ENCODE data around the gene UBXN7.
A peak's percentile ranks its signal among the peaks of the same experiment; 100 is the strongest.
"Not testable (repeated sequence)": the region's sequence is repeated elsewhere in the genome, so short reads cannot be mapped to it uniquely, and the experiment has no call there.

UBXN7 gene

DNA sequence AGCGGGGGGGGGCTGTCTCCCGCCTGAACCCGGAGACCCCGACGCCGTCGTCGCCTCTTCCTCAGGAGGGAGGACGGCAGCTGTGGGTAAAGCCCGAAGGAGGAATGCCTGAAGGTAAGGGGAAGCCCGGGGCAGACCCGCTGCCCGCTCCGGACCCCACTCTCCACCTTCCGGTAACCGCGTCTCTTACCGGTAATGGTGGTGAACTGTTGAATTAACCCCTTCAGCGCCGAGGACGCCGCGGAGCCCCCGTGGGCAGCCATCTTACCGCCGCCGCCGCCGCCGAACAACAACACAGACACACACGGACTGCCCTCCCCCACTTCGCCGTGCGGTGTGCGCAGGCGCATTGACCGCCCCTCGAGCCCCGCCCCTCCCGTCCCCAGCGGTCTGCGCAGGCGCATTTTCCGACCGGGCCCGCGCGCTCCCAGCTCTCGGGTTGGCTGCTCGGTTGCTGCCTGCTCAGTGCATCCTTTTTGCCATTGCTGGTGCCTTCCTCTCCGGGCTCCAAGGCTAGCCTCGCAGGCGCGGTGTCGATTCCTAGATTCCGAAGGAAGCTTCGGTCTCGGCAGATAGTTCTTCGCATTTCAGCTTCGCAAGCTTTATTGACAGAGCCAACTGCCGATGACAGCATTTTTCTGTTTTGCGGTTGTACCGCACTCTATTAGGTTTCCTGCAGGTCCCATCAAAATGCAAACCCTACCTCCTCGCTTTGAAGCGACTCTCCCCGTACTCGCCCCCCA, at the start of gene UBXN7:
Gene UBXN7 (minus strand): TSS at position 291 of the 743 bp plus-strand sequence. CDS start 28 bp downstream, at position 263.
- Histone ChIP-seq H3K4me1 (ENCODE audit: insufficient read depth, low read length) (peaks cover 6% of the 10 kb centered on the region), H3K9ac (ENCODE audit: low read length) (peak within 1 kb of the TSS; percentile 96), H3K4me3 (ENCODE audit: low read depth in 1 of 2, low read length in 2 of 2) (peak within 1 kb of the TSS; percentile 79 to 96), H3K27me3 (ENCODE audit: control insufficient read depth in 1 of 2, insufficient read depth in 2 of 2, low read length in 2 of 2) (no peaks in the 10 kb centered on the region), H3K9me3 (ENCODE audit: low read length) (no peaks in the 10 kb centered on the region), H3K36me3 (ENCODE audit: insufficient read depth, low read length) (peaks cover 5% of the 10 kb centered on the region), H3K27ac (ENCODE audit: low read depth, low read length) (peak within 1 kb of the TSS; percentile 77)

DNA sequence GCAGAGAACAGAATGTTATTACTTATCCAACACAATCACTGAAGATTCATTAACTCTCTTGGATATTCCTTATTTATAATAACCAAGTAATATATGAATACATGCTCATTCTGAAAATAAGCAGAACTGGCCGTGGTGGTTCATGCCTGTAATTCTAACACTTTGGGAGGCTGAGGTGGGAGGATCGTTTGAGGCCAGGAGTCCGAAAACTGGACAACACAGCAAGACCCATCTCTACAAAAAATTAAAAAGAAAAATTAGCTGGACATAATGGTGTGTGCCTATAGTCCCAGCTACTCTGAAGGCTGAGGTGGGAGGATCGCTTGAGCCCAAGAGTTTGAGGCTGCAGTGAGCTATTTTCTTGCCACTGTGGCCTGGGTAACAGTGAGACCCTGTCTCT, 45.5 kb upstream of the UBXN7 start:
- H3K9me3 ChIP-seq (ENCODE audit: low read length): no peaks in the 10 kb centered on the region
- H3K27ac ChIP-seq (ENCODE audit: low read depth, low read length): no peak overlapping the region
- H3K27me3 ChIP-seq (ENCODE audit: control insufficient read depth in 1 of 2, insufficient read depth in 2 of 2, low read length in 2 of 2): no peaks in the 10 kb centered on the region
- no peaks in the 10 kb centered on the region for H3K4me1 ChIP-seq (ENCODE audit: insufficient read depth, low read length)
- no peak overlapping the region for H3K9ac ChIP-seq (ENCODE audit: low read length)
- H3K4me3 ChIP-seq (ENCODE audit: low read depth in 1 of 2, low read length in 2 of 2): no peak overlapping the region
- peaks cover 25% of the 10 kb centered on the region for H3K36me3 ChIP-seq (ENCODE audit: insufficient read depth, low read length)

GRCh38 chr3:196472286-196472685, 40.1 kb upstream of the UBXN7 start:
- Histone ChIP-seq H3K9ac (ENCODE audit: low read length) (no peak overlapping the region), H3K9me3 (ENCODE audit: low read length) (no peaks in the 10 kb centered on the region), H3K4me3 (ENCODE audit: low read depth in 1 of 2, low read length in 2 of 2) (no peak overlapping the region), H3K4me1 (ENCODE audit: insufficient read depth, low read length) (no peaks in the 10 kb centered on the region), H3K27ac (ENCODE audit: low read depth, low read length) (no peak overlapping the region), H3K27me3 (ENCODE audit: control insufficient read depth in 1 of 2, insufficient read depth in 2 of 2, low read length in 2 of 2) (no peaks in the 10 kb centered on the region), H3K36me3 (ENCODE audit: insufficient read depth, low read length) (peaks cover 28% of the 10 kb centered on the region)

DNA sequence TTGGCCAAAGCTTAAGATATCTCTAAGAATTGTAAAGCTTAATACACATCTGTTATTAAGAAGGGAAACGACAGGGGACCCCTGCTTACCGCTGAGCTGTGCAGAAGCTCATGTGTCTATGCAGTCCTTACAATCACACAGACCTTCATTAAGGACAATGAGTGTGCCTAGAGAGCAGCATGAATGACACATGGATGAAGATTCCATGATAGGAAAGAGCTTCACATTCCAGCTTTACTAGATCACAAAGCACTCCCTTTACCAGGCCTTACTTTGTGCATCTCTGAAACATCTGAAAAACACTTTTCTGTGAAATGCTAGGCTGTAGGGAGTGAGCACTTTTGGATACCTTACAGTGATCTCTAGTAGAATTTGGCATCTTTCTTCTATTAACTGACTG, 39.3 kb upstream of the UBXN7 start:
- Histone ChIP-seq H3K27ac (ENCODE audit: low read depth, low read length) (no peak overlapping the region), H3K4me3 (ENCODE audit: low read depth in 1 of 2, low read length in 2 of 2) (no peak overlapping the region), H3K36me3 (ENCODE audit: insufficient read depth, low read length) (peaks cover 28% of the 10 kb centered on the region), H3K4me1 (ENCODE audit: insufficient read depth, low read length) (no peaks in the 10 kb centered on the region), H3K9me3 (ENCODE audit: low read length) (no peaks in the 10 kb centered on the region), H3K27me3 (ENCODE audit: control insufficient read depth in 1 of 2, insufficient read depth in 2 of 2, low read length in 2 of 2) (no peaks in the 10 kb centered on the region), H3K9ac (ENCODE audit: low read length) (no peak overlapping the region)

GRCh38 chr3:196470182-196470581, 38.0 kb upstream of the UBXN7 start:
- not testable (repeated sequence) for H3K27me3 ChIP-seq (ENCODE audit: control insufficient read depth in 1 of 2, insufficient read depth in 2 of 2, low read length in 2 of 2); H3K4me3 ChIP-seq (ENCODE audit: low read depth in 1 of 2, low read length in 2 of 2); H3K4me1 ChIP-seq (ENCODE audit: insufficient read depth, low read length); H3K9ac ChIP-seq (ENCODE audit: low read length); H3K27ac ChIP-seq (ENCODE audit: low read depth, low read length); H3K9me3 ChIP-seq (ENCODE audit: low read length)
- H3K36me3 ChIP-seq (ENCODE audit: insufficient read depth, low read length): peaks cover 28% of the 10 kb centered on the region

- H3K4me1 ChIP-seq (ENCODE audit: insufficient read depth, low read length): no peaks in the 10 kb centered on the region
- H3K36me3 ChIP-seq (ENCODE audit: insufficient read depth, low read length): peaks cover 5% of the 10 kb centered on the region
- no peak overlapping the region for H3K4me3 ChIP-seq (ENCODE audit: low read depth in 1 of 2, low read length in 2 of 2)
- H3K9ac ChIP-seq (ENCODE audit: low read length): no peak overlapping the region
- H3K27me3 ChIP-seq (ENCODE audit: control insufficient read depth in 1 of 2, insufficient read depth in 2 of 2, low read length in 2 of 2): no peaks in the 10 kb centered on the region
- no peak overlapping the region for H3K27ac ChIP-seq (ENCODE audit: low read depth, low read length)
- H3K9me3 ChIP-seq (ENCODE audit: low read length): no peaks in the 10 kb centered on the region
Measured at GRCh38 chr3:196463804-196464203, 31.6 kb upstream of the UBXN7 start.

DNA sequence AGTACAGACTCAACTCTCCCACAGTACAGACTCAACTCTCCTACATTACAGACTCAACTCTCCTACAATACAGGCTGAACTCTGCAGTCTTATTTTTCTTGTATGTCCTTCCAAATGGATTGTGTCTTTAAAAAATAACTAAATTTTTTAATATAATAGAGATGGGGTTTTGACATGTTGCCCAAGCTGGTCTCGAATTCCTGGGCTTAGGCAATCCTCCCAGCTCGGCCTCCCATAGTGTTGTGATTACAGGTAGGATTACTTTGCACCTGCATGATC, 31.2 kb upstream of the UBXN7 start:
- H3K4me1 ChIP-seq (ENCODE audit: insufficient read depth, low read length): no peaks in the 10 kb centered on the region
- no peak overlapping the region for H3K27ac ChIP-seq (ENCODE audit: low read depth, low read length)
- peaks cover 5% of the 10 kb centered on the region for H3K36me3 ChIP-seq (ENCODE audit: insufficient read depth, low read length)
- no peaks in the 10 kb centered on the region for H3K27me3 ChIP-seq (ENCODE audit: control insufficient read depth in 1 of 2, insufficient read depth in 2 of 2, low read length in 2 of 2)
- no peaks in the 10 kb centered on the region for H3K9me3 ChIP-seq (ENCODE audit: low read length)
- no peak overlapping the region for H3K9ac ChIP-seq (ENCODE audit: low read length)
- H3K4me3 ChIP-seq (ENCODE audit: low read depth in 1 of 2, low read length in 2 of 2): no peak overlapping the region

DNA sequence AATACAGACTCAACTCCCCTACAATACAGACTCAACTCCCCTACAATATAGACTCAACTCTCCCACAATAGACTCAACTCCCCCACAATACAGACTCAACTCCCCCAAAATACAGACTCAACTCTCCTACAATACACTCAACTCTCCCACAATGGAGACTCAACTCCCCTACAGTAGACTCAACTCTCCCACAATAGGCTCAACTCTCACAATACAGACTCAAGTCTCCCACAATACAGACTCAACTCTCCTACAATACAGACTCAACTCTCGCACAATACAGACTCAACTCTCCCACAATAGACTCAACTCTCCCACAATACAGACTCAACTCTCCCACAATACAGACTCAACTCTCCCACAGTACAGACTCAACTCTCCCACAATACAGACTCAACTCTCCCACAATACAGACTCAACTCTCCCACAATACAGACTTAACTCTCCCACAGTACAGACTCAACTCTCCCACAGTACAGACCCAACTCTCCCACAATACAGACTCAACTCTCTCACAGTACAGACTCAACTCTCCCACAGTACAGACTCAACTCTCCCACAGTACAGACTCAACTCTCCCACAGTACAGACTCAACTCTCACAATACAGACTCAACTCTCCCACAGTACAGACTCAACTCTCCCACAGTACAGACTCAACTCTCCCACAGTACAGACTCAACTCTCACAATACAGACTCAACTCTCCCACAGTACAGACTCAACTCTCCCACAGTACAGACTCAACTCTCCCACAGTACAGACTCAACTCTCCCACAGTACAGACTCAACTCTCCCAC, 30.7 kb upstream of the UBXN7 start:
- not testable (repeated sequence) for H3K4me1 ChIP-seq (ENCODE audit: insufficient read depth, low read length); H3K4me3 ChIP-seq (ENCODE audit: low read depth in 1 of 2, low read length in 2 of 2); H3K27ac ChIP-seq (ENCODE audit: low read depth, low read length); H3K36me3 ChIP-seq (ENCODE audit: insufficient read depth, low read length); H3K9me3 ChIP-seq (ENCODE audit: low read length); H3K27me3 ChIP-seq (ENCODE audit: control insufficient read depth in 1 of 2, insufficient read depth in 2 of 2, low read length in 2 of 2); H3K9ac ChIP-seq (ENCODE audit: low read length)

DNA sequence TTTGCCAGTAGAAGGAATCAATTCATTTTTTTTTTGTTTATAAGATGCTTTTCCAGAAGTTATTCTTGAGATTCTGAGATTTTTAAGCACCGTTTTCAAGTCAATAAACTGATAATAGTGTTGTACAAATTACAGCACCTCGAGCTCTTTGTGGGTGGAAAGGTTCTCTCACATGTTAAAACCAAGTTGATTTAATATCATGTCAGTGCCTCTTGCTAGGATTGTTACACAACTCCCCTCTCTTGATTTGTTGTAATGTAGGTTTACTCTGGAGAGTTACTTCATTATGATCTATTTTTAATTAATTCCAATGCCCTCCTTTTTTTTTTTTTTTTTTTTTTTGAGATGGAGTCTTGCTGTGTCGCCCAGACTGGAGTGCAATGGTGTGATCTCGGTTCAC, 25.8 kb upstream of the UBXN7 start:
- H3K36me3 ChIP-seq (ENCODE audit: insufficient read depth, low read length): no peaks in the 10 kb centered on the region
- no peaks in the 10 kb centered on the region for H3K27me3 ChIP-seq (ENCODE audit: control insufficient read depth in 1 of 2, insufficient read depth in 2 of 2, low read length in 2 of 2)
- H3K4me1 ChIP-seq (ENCODE audit: insufficient read depth, low read length): no peaks in the 10 kb centered on the region
- H3K9ac ChIP-seq (ENCODE audit: low read length): no peak overlapping the region
- H3K9me3 ChIP-seq (ENCODE audit: low read length): no peaks in the 10 kb centered on the region
- no peak overlapping the region for H3K4me3 ChIP-seq (ENCODE audit: low read depth in 1 of 2, low read length in 2 of 2)
- no peak overlapping the region for H3K27ac ChIP-seq (ENCODE audit: low read depth, low read length)

DNA sequence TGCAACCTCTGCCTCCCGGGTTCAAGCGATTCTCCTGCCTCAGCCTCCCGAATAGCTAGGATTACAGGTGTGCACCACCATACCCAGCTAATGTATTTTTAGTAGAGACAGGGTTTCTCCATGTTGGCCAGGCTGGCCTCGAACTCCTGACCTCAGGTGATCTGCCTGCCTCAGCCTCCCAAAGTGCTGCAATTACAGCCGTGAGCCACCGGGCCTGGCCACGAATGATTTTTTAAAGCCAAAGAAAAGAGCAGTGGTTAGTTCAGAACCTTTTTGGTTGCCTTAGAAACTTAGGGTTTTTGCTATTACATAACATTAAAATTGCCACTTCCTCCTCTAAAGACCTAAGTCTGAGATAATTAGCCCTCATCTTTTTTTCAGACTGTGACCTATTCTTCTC, 25.2 kb upstream of the UBXN7 start:
- H3K4me1 ChIP-seq (ENCODE audit: insufficient read depth, low read length); H3K27me3 ChIP-seq (ENCODE audit: control insufficient read depth in 1 of 2, insufficient read depth in 2 of 2, low read length in 2 of 2); H3K9ac ChIP-seq (ENCODE audit: low read length); H3K27ac ChIP-seq (ENCODE audit: low read depth, low read length); H3K36me3 ChIP-seq (ENCODE audit: insufficient read depth, low read length); H3K4me3 ChIP-seq (ENCODE audit: low read depth in 1 of 2, low read length in 2 of 2); H3K9me3 ChIP-seq (ENCODE audit: low read length): not testable (repeated sequence)

GRCh38 chr3:196454935-196455334, 22.7 kb upstream of the UBXN7 start:
- no peaks in the 10 kb centered on the region for H3K9me3 ChIP-seq (ENCODE audit: low read length)
- no peaks in the 10 kb centered on the region for H3K4me1 ChIP-seq (ENCODE audit: insufficient read depth, low read length)
- no peaks in the 10 kb centered on the region for H3K36me3 ChIP-seq (ENCODE audit: insufficient read depth, low read length)
- H3K9ac ChIP-seq (ENCODE audit: low read length): no peak overlapping the region
- no peak overlapping the region for H3K4me3 ChIP-seq (ENCODE audit: low read depth in 1 of 2, low read length in 2 of 2)
- no peak overlapping the region for H3K27ac ChIP-seq (ENCODE audit: low read depth, low read length)
- H3K27me3 ChIP-seq (ENCODE audit: control insufficient read depth in 1 of 2, insufficient read depth in 2 of 2, low read length in 2 of 2): no peaks in the 10 kb centered on the region

- not testable (repeated sequence) for H3K9ac ChIP-seq (ENCODE audit: low read length); H3K27ac ChIP-seq (ENCODE audit: low read depth, low read length); H3K27me3 ChIP-seq (ENCODE audit: control insufficient read depth in 1 of 2, insufficient read depth in 2 of 2, low read length in 2 of 2); H3K4me1 ChIP-seq (ENCODE audit: insufficient read depth, low read length); H3K9me3 ChIP-seq (ENCODE audit: low read length); H3K36me3 ChIP-seq (ENCODE audit: insufficient read depth, low read length); H3K4me3 ChIP-seq (ENCODE audit: low read depth in 1 of 2, low read length in 2 of 2)
Measured at GRCh38 chr3:196445391-196445790, 13.2 kb upstream of the UBXN7 start.

All from muscle layer of colon (tissue), 2 donors.